SU-DHL-6 (cell line): ENCODE data around the gene PTDSS2.

Source experiments
- H2AFZ ChIP-seq: fragments of 200-600 bp; sonication (generic); 2 replicates; pipeline ENCODE4 v1.6.1; 2014; ENCODE audit warnings: low read depth, mild to moderate bottlenecking, moderate library complexity, mixed read lengths, antibody characterized with exemption, low read length; ENCODE audit not compliant: severe bottlenecking
- H3F3A ChIP-seq: fragments of 200-600 bp; shearing (Covaris generic); 2 replicates; pipeline ENCODE4 v1.6.0; 2016; ENCODE audit warnings: antibody characterized with exemption, mild to moderate bottlenecking; ENCODE audit not compliant: insufficient read depth
- H3K27ac ChIP-seq: fragments of 200-600 bp; sonication (generic); 2 replicates; pipeline ENCODE4 v1.5.1; 2016; ENCODE audit warnings: low read depth, mild to moderate bottlenecking, low read length, moderate library complexity, mixed read lengths
- H3K27me3 ChIP-seq: fragments of 200-600 bp; sonication (generic), shearing (Covaris generic); 2 replicates; pipeline ENCODE4 v1.6.0; 2014; ENCODE audit warnings: mild to moderate bottlenecking, low read length
- H3K36me3 ChIP-seq: fragments of 200-600 bp; sonication (generic); 2 replicates; pipeline ENCODE4 v1.6.1; 2014; ENCODE audit warnings: mild to moderate bottlenecking, low read length, mixed read lengths
- H3K4me2 ChIP-seq: fragments of 300-600, 200-600 bp; shearing (Covaris generic), sonication (generic); 2 replicates; pipeline ENCODE4 v1.6.0; 2014; ENCODE audit warnings: low read length, low read depth, mild to moderate bottlenecking; ENCODE audit not compliant: poor library complexity, severe bottlenecking
- H3K4me3 ChIP-seq: fragments of 200-600 bp; sonication (generic); 2 replicates; pipeline ENCODE4 v1.5.1; 2014; ENCODE audit warnings: antibody characterized with exemption, low read length, mild to moderate bottlenecking, mixed read lengths; ENCODE audit not compliant: insufficient read depth, poor library complexity, severe bottlenecking
- H3K79me2 ChIP-seq: fragments of 200-600 bp; sonication (generic); 2 replicates; pipeline ENCODE4 v1.6.1; 2014; ENCODE audit warnings: mild to moderate bottlenecking, low read length, moderate library complexity; ENCODE audit not compliant: insufficient read depth
- H3K9ac ChIP-seq: fragments of 200-600 bp; sonication (generic); 2 replicates; pipeline ENCODE4 v1.7.0; 2014; ENCODE audit warnings: mild to moderate bottlenecking, low read length
- H3K9me2 ChIP-seq: fragments of 200-600 bp; sonication (generic); replicated peaks from 2 replicates; pipeline ENCODE4 v1.6.1; 2014; ENCODE audit warnings: low read length; ENCODE audit not compliant: insufficient read depth
- H3K9me3 ChIP-seq: fragments of 200-600 bp; sonication (generic); 2 replicates; pipeline ENCODE4 v1.6.1; 2014; ENCODE audit warnings: low read length, mixed read lengths; ENCODE audit not compliant: insufficient read depth
- H4K20me1 ChIP-seq: fragments of 200-600 bp; sonication (generic); 2 replicates; pipeline ENCODE4 v1.6.1; 2014; ENCODE audit warnings: low read depth, mild to moderate bottlenecking, antibody characterized with exemption, low read length, moderate library complexity, mixed read lengths
- CTCF ChIP-seq: fragments of 200-600 bp; sonication (generic); IDR thresholded peaks from one replicate; pipeline ENCODE4 v1.5.1; 2017; ENCODE audit warnings: antibody characterized with exemption, mild to moderate bottlenecking, low read length, moderate library complexity; ENCODE audit not compliant: insufficient read depth, poor library complexity, severe bottlenecking
- EZH2phosphoT487 ChIP-seq: fragments of 200-600 bp; sonication (generic), shearing (Covaris generic); conservative IDR thresholded peaks from 2 replicates; pipeline ENCODE4 v1.6.1; 2018; ENCODE audit warnings: mild to moderate bottlenecking, antibody characterized with exemption, low read length, moderate library complexity, mixed read lengths

Gene PTDSS2

GRCh38 chr11:501001-501682 is 51.1 kb downstream of the PTDSS2 start:
- Histone ChIP-seq H3K9ac (no peak overlapping the region), H3K27ac (no peak overlapping the region), H3K4me2 (no peak overlapping the region), H3K27me3 (no peaks in the 10 kb centered on the region), H3K79me2 (peaks cover 12% of the 10 kb centered on the region), H3K9me3 (no peaks in the 10 kb centered on the region), H3K4me3 (no peak overlapping the region), H3F3A (peaks cover 7% of the 10 kb centered on the region; the same call in 1 of the 2 replicates), H4K20me1 (no peaks in the 10 kb centered on the region), H3K9me2 (no peaks in the 10 kb centered on the region), H3K36me3 (no peaks in the 10 kb centered on the region), H2AFZ (no peak overlapping the region)
- no peak for TF ChIP-seq CTCF

GRCh38 chr11:501683-502287 is 51.7 kb downstream of the PTDSS2 start:
- no peaks in the 10 kb centered on the region for H3K9me2 ChIP-seq
- H3K79me2 ChIP-seq: peaks cover 12% of the 10 kb centered on the region
- no peak overlapping the region for H3K4me2 ChIP-seq
- no peaks in the 10 kb centered on the region for H3K36me3 ChIP-seq
- H3K9ac ChIP-seq: no peak overlapping the region
- H3K9me3 ChIP-seq: no peaks in the 10 kb centered on the region
- H3K27ac ChIP-seq: no peak overlapping the region
- no peak overlapping the region for H3K4me3 ChIP-seq
- peaks cover 6% of the 10 kb centered on the region; the same call in 1 of the 2 replicates for H3F3A ChIP-seq
- H4K20me1 ChIP-seq: no peaks in the 10 kb centered on the region
- no peak for TF ChIP-seq EZH2phosphoT487
- no peak for TF ChIP-seq CTCF
- no peak overlapping the region for H2AFZ ChIP-seq
- no peaks in the 10 kb centered on the region for H3K27me3 ChIP-seq

- H3K9ac ChIP-seq: no peak overlapping the region
- TF ChIP-seq CTCF (no peak), EZH2phosphoT487 (no peak)
- no peak overlapping the region for H3K27ac ChIP-seq
- H3K4me3 ChIP-seq: no peak overlapping the region
- H3K9me2 ChIP-seq: no peaks in the 10 kb centered on the region
- no peak overlapping the region for H3K4me2 ChIP-seq
- H3K36me3 ChIP-seq: no peaks in the 10 kb centered on the region
- no peaks in the 10 kb centered on the region for H4K20me1 ChIP-seq
- peaks cover 6% of the 10 kb centered on the region; the same call in 1 of the 2 replicates for H3F3A ChIP-seq
- H3K27me3 ChIP-seq: no peaks in the 10 kb centered on the region
- no peaks in the 10 kb centered on the region for H3K9me3 ChIP-seq
- H3K79me2 ChIP-seq: peaks cover 12% of the 10 kb centered on the region
- no peak overlapping the region for H2AFZ ChIP-seq
Measured at GRCh38 chr11:502288-503178, 52.5 kb downstream of the PTDSS2 start.
